Adrenal gland (tissue), 12 donors: ENCODE results near the gene FXYD5. TPM values are rescaled to one million over a fixed set of nuclear protein-coding genes. Genes with fewer than 3 reads are reported as not detected.

ENCODE experiments used
- DNase-seq, 7 donors: peaks; one replicate each; pipeline ENCODE4 v3.0.0-alpha.2; 2019 to 2020
- H3K27ac ChIP-seq, 5 donors: fragments of 200-600 bp; sonication (generic) in 4 of 5; 1 replicate in 3 of 5; 2 replicates in 2 of 5; pipeline versions ENCODE4 v1.5.1 to v1.8.0; 2016 to 2020; ENCODE audit warnings: mild to moderate bottlenecking in 1 of 5
- H3K27me3 ChIP-seq: fragments of 200-600 bp; 2 replicates; pipeline ENCODE4 v1.8.0; 2021
- H3K36me3 ChIP-seq, 2 donors: fragments of 200-600 bp; replicated peaks in 1 of 2; 1 replicate in 1 of 2; 2 replicates in 1 of 2; pipeline versions ENCODE4 v1.5.1 to v1.8.0; 2018 to 2022
- H3K4me1 ChIP-seq, 2 donors: fragments of 200-600 bp; replicated peaks in 1 of 2; 1 replicate in 1 of 2; 2 replicates in 1 of 2; pipeline versions ENCODE4 v1.5.1 to v1.8.0; 2018 to 2021
- H3K4me3 ChIP-seq, 4 donors: fragments of 200-600 bp; sonication (generic) in 3 of 4; one replicate each; pipeline ENCODE4 v1.5.1; 2016 to 2018
- H3K9me3 ChIP-seq, 3 donors: fragments of 200-600 bp; sonication (generic) in 1 of 3; replicated peaks in 1 of 3; 1 replicate in 2 of 3; 2 replicates in 1 of 3; pipeline versions ENCODE4 v1.5.1 to v1.8.0; 2016 to 2021
- POLR2A ChIP-seq, 2 donors: fragments of 450-650 bp; IDR thresholded peaks; one replicate each; pipeline ENCODE4 v1.6.1; 2017; ENCODE audit warnings: antibody characterized with exemption in 2 of 2, mild to moderate bottlenecking in 2 of 2, moderate library complexity in 1 of 2
- WGBS, 4 donors: extraction: QIAGEN DNeasy Blood & Tissue Kit in 2 of 4; methylation state at CpG; one replicate each; pipeline versions ENCODE4 v1.1.5 to v1.1.7; 2013 to 2017; 5-methylcytosine and 5-hydroxymethylcytosine counted together
- intact Hi-C, 2 donors: fragments of 100-400 bp; cut with DNase I; formaldehyde crosslinking; loops; one replicate each; pipeline versions ENCODE4 v1.14.1 to v1.15.0; 2022 to 2023
- polyA plus RNA-seq, 3 donors: library from polyadenylated mRNA; stranded (reverse); fragments of 200-250 nt in 2 of 3; fragments of 350-450 nt in 1 of 3; fragmentation: Illumina TruSeq in 1 of 3; extraction: RNeasy Lipid Tissue Mini Kit (QIAGEN cat#74804) in 1 of 3; gene quantifications; one replicate each; pipeline ENCODE4 v1.2.3, GENCODE V29; 2013 to 2014
- total RNA-seq, 9 donors: library from RNA; depleted of rRNA in 4 of 9; stranded (reverse); fragments of >200 nt in 4 of 9; fragments of 120-200 nt in 1 of 9; fragmentation: NEBNext Ultra II Directional in 1 of 9; extraction: Animal tissue kit (Norgen Biotek cat#: 25700) in 1 of 9; gene quantifications; one replicate each; pipeline versions ENCODE4 v1.1.0 to v1.2.4, GENCODE V29; 2013 to 2023
- TF ChIP-seq, protein P1 (sequence below), 6 experiments: fragments of 450-650 bp in 4 of 6; fragments of 200-600 bp in 2 of 6; sonication (generic) in 1 of 6; IDR thresholded peaks; 1 replicate in 5 of 6; 2 replicates in 1 of 6; pipeline versions ENCODE4 v1.5.1 to v1.8.0; 2016 to 2021; ENCODE audit warnings: antibody characterized with exemption in 6 of 6, mild to moderate bottlenecking in 2 of 6, moderate library complexity in 1 of 6
- donor health status: healthy with polysubstance abuse.
- donor health status: Bipolar disorder and iron deficiency.
- donor health status: DM: yes; HTN: yes; CAD: no.
- donor health status: DM: no; HTN: no; CAD: no.
- donor health status: DM: no; HTN: no; CAD: no.
- donor health status: DM: yes; HTN: yes; CAD: no.

Gene FXYD5
- total and polyA plus RNA-seq, 12 donors, result 4.2 to 123 (median 38.9) TPM

DNA sequence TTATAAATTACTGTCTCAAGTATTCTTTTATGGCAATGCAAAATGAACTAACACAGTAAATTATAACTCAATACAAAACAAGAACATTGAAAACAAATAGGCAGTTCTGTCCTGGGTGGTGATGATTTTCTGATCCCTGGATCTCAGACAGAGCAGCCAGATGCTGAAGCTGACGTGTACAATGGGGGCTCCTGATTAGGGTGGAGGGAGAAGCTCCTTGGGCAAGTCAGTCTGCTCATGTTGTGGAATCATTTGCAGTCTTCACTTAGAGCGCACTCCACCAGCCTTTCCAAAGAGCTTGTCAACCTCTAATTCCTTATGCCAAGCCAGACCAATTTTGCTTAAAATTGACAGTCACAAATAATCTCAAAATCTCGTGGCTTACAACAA, 21.6 kb downstream of the FXYD5 start:
- DNase-seq, result peak in 1 of 7 donors; percentile 5

DNA sequence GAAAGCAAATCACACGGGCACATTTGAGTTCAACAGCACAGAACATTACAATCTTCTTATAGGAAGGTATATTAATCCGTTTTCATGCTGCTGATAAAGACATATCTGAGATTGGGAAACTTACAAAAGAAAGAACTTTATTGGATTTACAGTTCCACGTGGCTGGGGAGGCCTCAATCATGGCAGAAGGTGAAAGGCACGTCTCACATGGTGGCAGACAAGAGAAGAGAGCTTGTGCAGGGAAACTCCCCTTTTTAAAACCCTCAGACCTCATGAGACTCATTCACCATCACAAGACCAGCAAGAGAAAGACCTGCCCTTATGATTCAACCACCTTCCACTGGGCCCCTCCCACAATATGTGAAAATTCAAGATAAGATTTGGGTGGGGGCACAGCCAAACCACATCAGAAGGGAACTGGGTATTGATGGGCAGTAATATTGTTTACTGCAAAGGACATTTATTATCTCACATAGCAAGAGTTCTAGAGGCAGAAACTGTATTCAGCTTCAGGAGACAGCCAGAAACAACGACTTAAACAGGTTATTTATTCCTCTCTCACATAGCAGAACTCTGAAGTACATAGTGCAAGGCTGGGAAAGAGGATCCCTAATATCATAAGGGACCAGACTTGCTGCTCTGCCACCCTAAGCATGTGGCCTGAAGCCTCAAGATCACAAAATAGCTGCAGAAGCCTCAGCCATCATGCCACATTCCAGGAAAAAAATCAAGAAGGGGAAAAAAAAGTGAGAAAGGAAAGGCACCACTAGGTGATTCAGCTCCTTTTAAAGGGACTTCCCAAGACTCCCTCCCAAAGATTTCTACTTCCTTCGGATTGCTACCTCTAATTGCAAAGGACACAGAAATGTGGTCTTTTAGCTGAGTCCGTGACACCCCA, 23.1 kb downstream of the FXYD5 start:
- intact Hi-C loops, result no loop called here
- 74 to 87% (median 79%) methylated on average over 7 of the region's 7 CpGs for WGBS, 4 donors
- TF ChIP-seq, protein P1, sequence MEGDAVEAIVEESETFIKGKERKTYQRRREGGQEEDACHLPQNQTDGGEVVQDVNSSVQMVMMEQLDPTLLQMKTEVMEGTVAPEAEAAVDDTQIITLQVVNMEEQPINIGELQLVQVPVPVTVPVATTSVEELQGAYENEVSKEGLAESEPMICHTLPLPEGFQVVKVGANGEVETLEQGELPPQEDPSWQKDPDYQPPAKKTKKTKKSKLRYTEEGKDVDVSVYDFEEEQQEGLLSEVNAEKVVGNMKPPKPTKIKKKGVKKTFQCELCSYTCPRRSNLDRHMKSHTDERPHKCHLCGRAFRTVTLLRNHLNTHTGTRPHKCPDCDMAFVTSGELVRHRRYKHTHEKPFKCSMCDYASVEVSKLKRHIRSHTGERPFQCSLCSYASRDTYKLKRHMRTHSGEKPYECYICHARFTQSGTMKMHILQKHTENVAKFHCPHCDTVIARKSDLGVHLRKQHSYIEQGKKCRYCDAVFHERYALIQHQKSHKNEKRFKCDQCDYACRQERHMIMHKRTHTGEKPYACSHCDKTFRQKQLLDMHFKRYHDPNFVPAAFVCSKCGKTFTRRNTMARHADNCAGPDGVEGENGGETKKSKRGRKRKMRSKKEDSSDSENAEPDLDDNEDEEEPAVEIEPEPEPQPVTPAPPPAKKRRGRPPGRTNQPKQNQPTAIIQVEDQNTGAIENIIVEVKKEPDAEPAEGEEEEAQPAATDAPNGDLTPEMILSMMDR (IDR thresholded peaks at IDR 0.05), result no peak
- TF ChIP-seq POLR2A (IDR thresholded peaks at IDR 0.05), result no peak

More for the DNA sequence above, 21.6 kb downstream of the FXYD5 start:
- Histone ChIP-seq H3K27ac (no peak overlapping the region), H3K9me3 (no peaks in the 10 kb centered on the region), H3K4me3 (no peak overlapping the region), H3K27me3 (no peaks in the 10 kb centered on the region), H3K4me1 (no peaks in the 10 kb centered on the region), H3K36me3 (no peaks in the 10 kb centered on the region)
- TF ChIP-seq POLR2A (IDR thresholded peaks at IDR 0.05), result no peak
- TF ChIP-seq, protein P1 (IDR thresholded peaks at IDR 0.05), result no peak
- intact Hi-C loops, result no loop called here
- 69 to 81% (median 75%) methylated on average over 3 of the region's 3 CpGs for WGBS, 4 donors

DNA sequence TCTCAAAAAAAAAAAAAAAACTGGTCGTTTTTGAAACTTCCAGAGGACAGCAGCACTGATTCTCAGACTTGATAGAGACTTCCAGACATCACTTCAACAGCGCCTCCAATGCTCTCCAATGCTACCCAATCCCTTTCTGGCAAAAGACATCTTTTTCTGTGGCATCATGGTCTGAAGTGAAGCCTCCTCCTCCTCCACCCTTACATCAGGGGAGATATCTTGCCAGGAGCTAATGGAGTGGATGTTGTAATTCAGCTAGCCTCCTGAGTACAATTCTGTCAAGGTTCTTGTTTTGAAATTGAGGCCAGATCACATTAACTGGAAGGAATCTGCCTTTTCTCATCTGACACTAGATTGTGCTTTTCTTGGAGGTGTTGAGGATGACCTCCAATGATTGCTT, 24.2 kb downstream of the FXYD5 start:
- Histone ChIP-seq H3K36me3 (no peaks in the 10 kb centered on the region), H3K4me1 (no peaks in the 10 kb centered on the region), H3K4me3 (no peak overlapping the region), H3K27ac (no peak overlapping the region), H3K9me3 (no peaks in the 10 kb centered on the region), H3K27me3 (no peaks in the 10 kb centered on the region)
- WGBS, 4 donors, result 41 to 75% (median 59%) methylated on average over 2 of the region's 2 CpGs
- intact Hi-C loops, result no loop called here
- DNase-seq, result peak in 1 of 7 donors; percentile 7
- TF ChIP-seq POLR2A (IDR thresholded peaks at IDR 0.05), result no peak
- TF ChIP-seq, protein P1 (IDR thresholded peaks at IDR 0.05), result no peak

More for the DNA sequence above, 23.1 kb downstream of the FXYD5 start:
- no peak for DNase-seq
- no peaks in the 10 kb centered on the region for H3K27me3 ChIP-seq
- H3K4me3 ChIP-seq, result no peak overlapping the region
- H3K27ac ChIP-seq, result no peak overlapping the region
- no peaks in the 10 kb centered on the region for H3K36me3 ChIP-seq
- no peaks in the 10 kb centered on the region for H3K4me1 ChIP-seq
- no peaks in the 10 kb centered on the region for H3K9me3 ChIP-seq

DNA sequence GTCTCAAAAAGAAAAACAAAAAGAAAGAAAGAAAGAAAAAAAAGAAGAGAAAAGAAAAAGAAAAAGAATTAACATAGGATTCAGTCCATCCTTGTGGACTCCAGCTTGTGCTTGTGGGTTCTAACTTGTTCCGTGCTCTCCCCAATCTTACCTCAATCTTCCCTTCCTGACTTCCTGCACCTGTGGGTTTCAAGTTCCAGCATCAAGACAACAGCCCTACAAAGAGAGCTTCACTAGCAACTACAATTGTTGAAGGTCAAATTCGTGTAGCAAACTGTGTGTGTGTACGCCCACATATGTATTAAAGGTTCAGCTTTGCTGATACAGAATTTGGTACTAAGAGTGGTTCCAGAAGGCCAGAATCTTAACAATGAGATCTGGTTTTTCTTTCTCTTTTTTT, 25.3 kb downstream of the FXYD5 start:
- no peak overlapping the region for H3K4me3 ChIP-seq
- no peak overlapping the region for H3K27ac ChIP-seq
- 70 to 83% (median 73%) methylated on average over 3 of the region's 3 CpGs for WGBS, 4 donors
- intact Hi-C loops, result no loop called here
- TF ChIP-seq POLR2A (IDR thresholded peaks at IDR 0.05), result no peak
- TF ChIP-seq, protein P1 (IDR thresholded peaks at IDR 0.05), result no peak
- DNase-seq, result no peak
- no peaks in the 10 kb centered on the region for H3K36me3 ChIP-seq
- H3K27me3 ChIP-seq, result no peaks in the 10 kb centered on the region
- H3K4me1 ChIP-seq, result no peaks in the 10 kb centered on the region
- H3K9me3 ChIP-seq, result peaks cover 0 to 8% (median 0%) of the 10 kb centered on the region in 3 donors
